Hepatocyte (in vitro differentiated cells): ENCODE measurements around the gene PRDX3.

ENCODE experiments used
- EZH2 ChIP-seq: fragments of 200-600 bp; sonication (generic); IDR thresholded peaks from 2 replicates; pipeline ENCODE4 v1.6.1; 2016; ENCODE audit warnings: antibody characterized with exemption, mild to moderate bottlenecking, borderline replicate concordance
- EZH2phosphoT487 ChIP-seq: fragments of 200-600 bp; sonication (generic); IDR thresholded peaks from one replicate; pipeline ENCODE4 v1.6.1; 2018; ENCODE audit warnings: antibody characterized with exemption, mild to moderate bottlenecking, low read depth, moderate library complexity; ENCODE audit not compliant: unreplicated experiment, severe bottlenecking
- TF ChIP-seq, protein P1 (sequence below): fragments of 200-600 bp; sonication (generic); IDR thresholded peaks from 2 replicates; pipeline ENCODE4 v1.5.1; 2016; ENCODE audit warnings: antibody characterized with exemption, mild to moderate bottlenecking; ENCODE audit not compliant: poor library complexity

DNA sequence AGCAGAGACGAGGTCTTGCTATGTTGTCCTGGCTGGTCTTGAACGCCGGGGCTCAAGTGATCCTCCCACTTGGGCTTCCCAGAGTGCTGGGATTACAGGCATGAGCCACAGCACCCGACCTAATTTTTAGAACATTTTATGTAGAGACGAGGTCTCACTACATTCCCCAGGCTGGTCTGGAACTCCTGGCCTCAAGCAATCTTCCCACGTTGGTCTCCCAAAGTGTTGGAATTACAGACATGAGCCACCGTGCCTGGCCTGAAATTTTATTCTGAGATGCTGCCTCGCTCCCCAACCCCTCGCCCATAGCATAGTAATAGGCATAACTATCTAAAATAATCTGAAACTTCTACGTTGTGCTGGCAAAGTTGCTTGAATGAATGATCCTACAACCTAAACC lies 35.0 kb downstream of the PRDX3 start:
- TF ChIP-seq, protein P1, sequence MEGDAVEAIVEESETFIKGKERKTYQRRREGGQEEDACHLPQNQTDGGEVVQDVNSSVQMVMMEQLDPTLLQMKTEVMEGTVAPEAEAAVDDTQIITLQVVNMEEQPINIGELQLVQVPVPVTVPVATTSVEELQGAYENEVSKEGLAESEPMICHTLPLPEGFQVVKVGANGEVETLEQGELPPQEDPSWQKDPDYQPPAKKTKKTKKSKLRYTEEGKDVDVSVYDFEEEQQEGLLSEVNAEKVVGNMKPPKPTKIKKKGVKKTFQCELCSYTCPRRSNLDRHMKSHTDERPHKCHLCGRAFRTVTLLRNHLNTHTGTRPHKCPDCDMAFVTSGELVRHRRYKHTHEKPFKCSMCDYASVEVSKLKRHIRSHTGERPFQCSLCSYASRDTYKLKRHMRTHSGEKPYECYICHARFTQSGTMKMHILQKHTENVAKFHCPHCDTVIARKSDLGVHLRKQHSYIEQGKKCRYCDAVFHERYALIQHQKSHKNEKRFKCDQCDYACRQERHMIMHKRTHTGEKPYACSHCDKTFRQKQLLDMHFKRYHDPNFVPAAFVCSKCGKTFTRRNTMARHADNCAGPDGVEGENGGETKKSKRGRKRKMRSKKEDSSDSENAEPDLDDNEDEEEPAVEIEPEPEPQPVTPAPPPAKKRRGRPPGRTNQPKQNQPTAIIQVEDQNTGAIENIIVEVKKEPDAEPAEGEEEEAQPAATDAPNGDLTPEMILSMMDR: no peak
- TF ChIP-seq EZH2phosphoT487: no peak
- no peak for TF ChIP-seq EZH2
